ENCODE data around the gene TRMT44.

GRCh38 chr4:8419222-8420041, 21.1 kb upstream of the TRMT44 start:
- TF ChIP-seq CTCF (IDR thresholded peaks at IDR 0.05), result no peak
- TF ChIP-seq EZH2 (IDR thresholded peaks at IDR 0.05; ENCODE audit: borderline replicate concordance, insufficient read depth, low read depth, low read length, poor library complexity, severe bottlenecking), result no peak
